ENCODE measurements around the gene MBOAT7.
"Not testable (repeated sequence)": the region's sequence is repeated elsewhere in the genome, so short reads cannot be mapped to it uniquely, and the experiment has no call there.

The MBOAT7 gene

GRCh38 chr19:54179921-54180461, 9.4 kb downstream of the MBOAT7 start:
- DNase-seq (ENCODE audit: insufficient read length) (no peak), FAIRE-seq (peak; percentile 33)
- no peak for TF ChIP-seq POLR2A (IDR thresholded peaks at IDR 0.05; ENCODE audit: low read depth, low read length)
- TF ChIP-seq TAF1 (IDR thresholded peaks at IDR 0.05; ENCODE audit: borderline replicate concordance, low read depth, low read length) = no peak
- no peak for TF ChIP-seq POLR2AphosphoS5 (IDR thresholded peaks at IDR 0.05; ENCODE audit: low read depth, low read length)

GRCh38 chr19:54179262-54179852, 10.0 kb downstream of the MBOAT7 start:
- peak; percentile 27 for FAIRE-seq
- no peak for DNase-seq (ENCODE audit: insufficient read length)
- no peak for TF ChIP-seq TAF1 (IDR thresholded peaks at IDR 0.05; ENCODE audit: borderline replicate concordance, low read depth, low read length)
- TF ChIP-seq POLR2A (IDR thresholded peaks at IDR 0.05; ENCODE audit: low read depth, low read length) = no peak
- TF ChIP-seq POLR2AphosphoS5 (IDR thresholded peaks at IDR 0.05; ENCODE audit: low read depth, low read length) = no peak

GRCh38 chr19:54178581-54179261, 10.7 kb downstream of the MBOAT7 start:
- no peak for DNase-seq (ENCODE audit: insufficient read length)
- TF ChIP-seq TAF1 (IDR thresholded peaks at IDR 0.05; ENCODE audit: borderline replicate concordance, low read depth, low read length) = no peak
- no peak for TF ChIP-seq POLR2AphosphoS5 (IDR thresholded peaks at IDR 0.05; ENCODE audit: low read depth, low read length)
- peak; percentile 42 for FAIRE-seq

GRCh38 chr19:54173951-54174834, 15.2 kb downstream of the MBOAT7 start:
- FAIRE-seq (no peak), DNase-seq (ENCODE audit: insufficient read length) (no peak)
- TF ChIP-seq TAF1 (IDR thresholded peaks at IDR 0.05; ENCODE audit: borderline replicate concordance, low read depth, low read length) (no peak), POLR2A (IDR thresholded peaks at IDR 0.05; ENCODE audit: low read depth, low read length) (no peak), POLR2AphosphoS5 (IDR thresholded peaks at IDR 0.05; ENCODE audit: low read depth, low read length) (no peak)

- DNase-seq (ENCODE audit: insufficient read length) (no peak), FAIRE-seq (no peak)
- TF ChIP-seq POLR2A (IDR thresholded peaks at IDR 0.05; ENCODE audit: low read depth, low read length) = no peak
- no peak for TF ChIP-seq TAF1 (IDR thresholded peaks at IDR 0.05; ENCODE audit: borderline replicate concordance, low read depth, low read length)
- no peak for TF ChIP-seq POLR2AphosphoS5 (IDR thresholded peaks at IDR 0.05; ENCODE audit: low read depth, low read length)
These were observed 16.1 kb downstream of the MBOAT7 start for GRCh38 chr19:54173359-54173699.

- no peak for TF ChIP-seq POLR2A (IDR thresholded peaks at IDR 0.05; ENCODE audit: low read depth, low read length)
- TF ChIP-seq POLR2AphosphoS5 (IDR thresholded peaks at IDR 0.05; ENCODE audit: low read depth, low read length) = no peak
- TF ChIP-seq TAF1 (IDR thresholded peaks at IDR 0.05; ENCODE audit: borderline replicate concordance, low read depth, low read length) = no peak
- no peak for DNase-seq (ENCODE audit: insufficient read length)
- no peak for FAIRE-seq
These were observed 16.7 kb downstream of the MBOAT7 start, which contains the start of gene TMC4 for GRCh38 chr19:54172471-54173358. TSS of gene TMC4 (minus strand) at chr19:54173160. CDS start at chr19:54173117, 43 bp downstream.

- FAIRE-seq; DNase-seq (ENCODE audit: insufficient read length): not testable (repeated sequence)
These were observed 17.5 kb downstream of the MBOAT7 start for GRCh38 chr19:54171736-54172431.

GRCh38 chr19:54169149-54169740, 20.1 kb downstream of the MBOAT7 start:
- TF ChIP-seq POLR2AphosphoS5 (IDR thresholded peaks at IDR 0.05; ENCODE audit: low read depth, low read length) (no peak), TAF1 (IDR thresholded peaks at IDR 0.05; ENCODE audit: borderline replicate concordance, low read depth, low read length) (no peak), POLR2A (IDR thresholded peaks at IDR 0.05; ENCODE audit: low read depth, low read length) (no peak)

GRCh38 chr19:54168174-54168917, 21.0 kb downstream of the MBOAT7 start:
- FAIRE-seq (peak; percentile 92), DNase-seq (ENCODE audit: insufficient read length) (peak; percentile 92)
- TF ChIP-seq POLR2A (IDR thresholded peaks at IDR 0.05; ENCODE audit: low read depth, low read length) (no peak), TAF1 (IDR thresholded peaks at IDR 0.05; ENCODE audit: borderline replicate concordance, low read depth, low read length) (no peak), POLR2AphosphoS5 (IDR thresholded peaks at IDR 0.05; ENCODE audit: low read depth, low read length) (no peak)

More at GRCh38 chr19:54169149-54169740, 20.1 kb downstream of the MBOAT7 start:
- DNase-seq (ENCODE audit: insufficient read length) (no peak), FAIRE-seq (no peak)

Data from GM12892 (cell line).